Testis (tissue), 2 donors: ENCODE data around the gene OSBPL8.

Source experiments
- CTCF ChIP-seq, 3 experiments: fragments of 450-650 bp in 2 of 3; fragments of 200-600 bp in 1 of 3; sonication (generic) in 1 of 3; IDR thresholded peaks; one replicate each; pipeline ENCODE4 v1.5.1; 2016 to 2019; ENCODE audit warnings: antibody characterized with exemption in 3 of 3, mild to moderate bottlenecking in 2 of 3, moderate library complexity in 1 of 3
- POLR2A ChIP-seq: fragments of 450-650 bp; IDR thresholded peaks from one replicate; pipeline ENCODE4 v1.6.1; 2017; ENCODE audit warnings: antibody characterized with exemption, mild to moderate bottlenecking, moderate library complexity

GRCh38 chr12:76547526-76547925 is 12.0 kb downstream of the OSBPL8 start:
- TF ChIP-seq CTCF (IDR thresholded peaks at IDR 0.05) (no peak), POLR2A (no peak)
